HG03442 (cell line): ENCODE data around the gene ZBTB12.
"Not testable (repeated sequence)": the region's sequence is repeated elsewhere in the genome, so short reads cannot be mapped to it uniquely, and the experiment has no call there.

Source experiments
- ATAC-seq: cut with Tn5 transposase; IDR thresholded peaks from one replicate; pipeline ENCODE4 v1.9.1; 2021; ENCODE audit warnings: mild to moderate bottlenecking, moderate library complexity; ENCODE audit not compliant: unreplicated experiment

ZBTB12 gene

GRCh38 chr6:31901953-31902643 is at the start of gene ZBTB12:
TSS of gene ZBTB12 (minus strand) at chr6:31902086. CDS start at chr6:31901305, 781 bp downstream.
- ATAC-seq: peak; percentile 63

GRCh38 chr6:31949926-31950548 is 48.2 kb upstream of the ZBTB12 start:
- ATAC-seq: no peak

- no peak for ATAC-seq
Measured at GRCh38 chr6:31948753-31949413, 47.0 kb upstream of the ZBTB12 start.

GRCh38 chr6:31948306-31948705 is 46.4 kb upstream of the ZBTB12 start:
- no peak for ATAC-seq

GRCh38 chr6:31947864-31948263 is 46.0 kb upstream of the ZBTB12 start:
- no peak for ATAC-seq

- ATAC-seq: no peak
Measured at GRCh38 chr6:31947070-31947675, 45.3 kb upstream of the ZBTB12 start.

- ATAC-seq: no peak
Measured at GRCh38 chr6:31946370-31946885, 44.5 kb upstream of the ZBTB12 start.

- ATAC-seq: no peak
Measured at GRCh38 chr6:31945507-31946369, 43.9 kb upstream of the ZBTB12 start, which contains the start of gene CFB. TSS of gene CFB (plus strand) at chr6:31946095. CDS start at chr6:31946222, 127 bp downstream.

GRCh38 chr6:31945154-31945506 is 43.2 kb upstream of the ZBTB12 start:
- ATAC-seq: no peak

- no peak for ATAC-seq
Measured at GRCh38 chr6:31943742-31944141, 41.9 kb upstream of the ZBTB12 start.

- no peak for ATAC-seq
Measured at GRCh38 chr6:31940256-31940664, 38.4 kb upstream of the ZBTB12 start.

- ATAC-seq: no peak
Measured at GRCh38 chr6:31935823-31936222, 33.9 kb upstream of the ZBTB12 start.

- no peak for ATAC-seq
Measured at GRCh38 chr6:31935021-31935420, 33.1 kb upstream of the ZBTB12 start.

GRCh38 chr6:31933537-31933936 is 31.7 kb upstream of the ZBTB12 start:
- no peak for ATAC-seq

- not testable (repeated sequence) for ATAC-seq
Measured at GRCh38 chr6:31932137-31932536, 30.3 kb upstream of the ZBTB12 start.

- no peak for ATAC-seq
Measured at GRCh38 chr6:31930962-31931361, 29.1 kb upstream of the ZBTB12 start.

GRCh38 chr6:31928672-31928939 is 26.7 kb upstream of the ZBTB12 start:
- no peak for ATAC-seq

GRCh38 chr6:31927863-31928671 is 26.2 kb upstream of the ZBTB12 start:
- no peak for ATAC-seq

- no peak for ATAC-seq
Measured at GRCh38 chr6:31927242-31927862, 25.5 kb upstream of the ZBTB12 start, which contains the start of gene C2. TSS of gene C2 (plus strand) at chr6:31927717. CDS start at chr6:31927753, 36 bp downstream.
